OCI-LY1 (cell line): ENCODE data around the gene MRGPRX2.

Experiments
- H2AFZ ChIP-seq: fragments of 200-600 bp; sonication (generic), shearing (Covaris generic); 2 replicates; pipeline ENCODE4 v1.6.0; 2014; ENCODE audit warnings: antibody characterized with exemption, mild to moderate bottlenecking, low read length
- H3F3A ChIP-seq: fragments of 200-600 bp; sonication (generic), shearing (Covaris generic); 2 replicates; pipeline ENCODE4 v1.6.0; 2014; ENCODE audit warnings: mild to moderate bottlenecking, antibody characterized with exemption, low read length, moderate library complexity; ENCODE audit not compliant: insufficient read depth
- H3K27ac ChIP-seq: fragments of 200-600 bp; sonication (generic); 2 replicates; pipeline ENCODE4 v1.5.1; 2014; ENCODE audit warnings: low read length, mixed run types, mild to moderate bottlenecking, low read depth; ENCODE audit not compliant: poor library complexity, severe bottlenecking
- H3K27me3 ChIP-seq: fragments of 200-600 bp; sonication (generic); 2 replicates; pipeline ENCODE4 v1.6.0; 2014; ENCODE audit warnings: antibody characterized with exemption, mild to moderate bottlenecking, low read length, moderate library complexity; ENCODE audit not compliant: insufficient read depth
- H3K36me3 ChIP-seq: fragments of 200-600 bp; sonication (generic); 2 replicates; pipeline ENCODE4 v1.6.1; 2014; ENCODE audit warnings: mild to moderate bottlenecking, antibody characterized with exemption, low read length, moderate library complexity, mixed read lengths; ENCODE audit not compliant: insufficient read depth
- H3K4me1 ChIP-seq: fragments of 200-600 bp; sonication (generic); 2 replicates; pipeline ENCODE4 v1.5.1; 2014; ENCODE audit warnings: mild to moderate bottlenecking, low read length, moderate library complexity; ENCODE audit not compliant: insufficient read depth, severe bottlenecking
- H3K4me2 ChIP-seq: fragments of 200-600 bp; sonication (generic), shearing (Covaris generic); 2 replicates; pipeline ENCODE4 v1.6.1; 2014; ENCODE audit warnings: low read length
- H3K4me3 ChIP-seq: fragments of 200-600 bp; sonication (generic); 2 replicates; pipeline ENCODE4 v1.5.1; 2014; ENCODE audit warnings: low read length, low read depth, mild to moderate bottlenecking, mixed read lengths; ENCODE audit not compliant: poor library complexity, severe bottlenecking
- H3K79me2 ChIP-seq: fragments of 200-600 bp; shearing (Covaris generic); 2 replicates; pipeline ENCODE4 v1.6.1; 2016; ENCODE audit warnings: mixed run types, low read length, mixed read lengths; ENCODE audit not compliant: insufficient read depth
- H3K9ac ChIP-seq: fragments of 200-600 bp; sonication (generic), shearing (Covaris generic); 2 replicates; pipeline ENCODE4 v1.6.1; 2014; ENCODE audit warnings: mild to moderate bottlenecking, low read length, mixed read lengths
- H3K9me2 ChIP-seq: fragments of 200-600 bp; sonication (generic), shearing (Covaris generic); 2 replicates; pipeline ENCODE4 v1.6.1; 2014; ENCODE audit warnings: low read depth, mild to moderate bottlenecking, low read length, mixed read lengths
- H3K9me3 ChIP-seq: fragments of 200-600 bp; shearing (Covaris generic); 2 replicates; pipeline ENCODE4 v1.6.1; 2014; ENCODE audit warnings: low read length, mixed read lengths
- H4K20me1 ChIP-seq: fragments of 200-600 bp; sonication (generic), shearing (Covaris generic); 2 replicates; pipeline ENCODE4 v1.6.0; 2016; ENCODE audit warnings: mild to moderate bottlenecking, low read length; ENCODE audit not compliant: insufficient read depth
- EZH2 ChIP-seq: fragments of 200-600 bp; sonication (generic), shearing (Covaris generic); IDR thresholded peaks from 2 replicates; pipeline ENCODE4 v1.8.0; 2017; ENCODE audit warnings: borderline replicate concordance, mixed run types, mild to moderate bottlenecking, antibody characterized with exemption, low read length, moderate library complexity, mixed read lengths
- TF ChIP-seq, protein P1 (sequence below): fragments of 200-600 bp; sonication (generic), shearing (Covaris generic); IDR thresholded peaks from 2 replicates; pipeline ENCODE4 v1.5.1; 2017; ENCODE audit warnings: mild to moderate bottlenecking, antibody characterized with exemption, low read length, moderate library complexity, mixed read lengths

The MRGPRX2 gene

DNA sequence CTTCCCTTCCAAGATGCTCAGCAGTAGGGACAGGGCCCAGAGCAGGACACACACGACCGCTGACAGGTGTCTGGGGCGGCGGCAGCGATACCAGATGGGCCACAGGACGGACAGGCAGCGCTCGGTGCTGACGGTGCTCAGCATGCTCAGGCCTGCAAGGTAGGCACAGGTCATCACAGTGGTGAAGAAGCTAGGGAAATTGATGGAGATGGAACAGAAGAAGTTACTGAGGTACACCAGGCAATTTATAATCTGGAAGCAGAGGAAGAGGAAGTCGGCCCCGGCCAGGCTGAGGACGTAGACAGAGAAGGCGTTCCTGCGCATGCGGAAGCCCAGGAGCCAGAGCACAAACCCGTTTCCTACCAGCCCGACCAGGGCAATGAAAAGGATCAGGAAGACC is 4.6 kb downstream of the MRGPRX2 start:
- no peaks in the 10 kb centered on the region for H4K20me1 ChIP-seq
- H3K9me3 ChIP-seq, result no peaks in the 10 kb centered on the region
- no peak for TF ChIP-seq EZH2
- TF ChIP-seq, protein P1, sequence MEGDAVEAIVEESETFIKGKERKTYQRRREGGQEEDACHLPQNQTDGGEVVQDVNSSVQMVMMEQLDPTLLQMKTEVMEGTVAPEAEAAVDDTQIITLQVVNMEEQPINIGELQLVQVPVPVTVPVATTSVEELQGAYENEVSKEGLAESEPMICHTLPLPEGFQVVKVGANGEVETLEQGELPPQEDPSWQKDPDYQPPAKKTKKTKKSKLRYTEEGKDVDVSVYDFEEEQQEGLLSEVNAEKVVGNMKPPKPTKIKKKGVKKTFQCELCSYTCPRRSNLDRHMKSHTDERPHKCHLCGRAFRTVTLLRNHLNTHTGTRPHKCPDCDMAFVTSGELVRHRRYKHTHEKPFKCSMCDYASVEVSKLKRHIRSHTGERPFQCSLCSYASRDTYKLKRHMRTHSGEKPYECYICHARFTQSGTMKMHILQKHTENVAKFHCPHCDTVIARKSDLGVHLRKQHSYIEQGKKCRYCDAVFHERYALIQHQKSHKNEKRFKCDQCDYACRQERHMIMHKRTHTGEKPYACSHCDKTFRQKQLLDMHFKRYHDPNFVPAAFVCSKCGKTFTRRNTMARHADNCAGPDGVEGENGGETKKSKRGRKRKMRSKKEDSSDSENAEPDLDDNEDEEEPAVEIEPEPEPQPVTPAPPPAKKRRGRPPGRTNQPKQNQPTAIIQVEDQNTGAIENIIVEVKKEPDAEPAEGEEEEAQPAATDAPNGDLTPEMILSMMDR, result no peak
- H3F3A ChIP-seq, result no peaks in the 10 kb centered on the region
- no peak overlapping the region for H2AFZ ChIP-seq
- H3K79me2 ChIP-seq, result no peaks in the 10 kb centered on the region
- no peaks in the 10 kb centered on the region for H3K9me2 ChIP-seq
- H3K9ac ChIP-seq, result no peak overlapping the region
- H3K4me3 ChIP-seq, result no peak overlapping the region
- no peak overlapping the region for H3K27ac ChIP-seq
- H3K36me3 ChIP-seq, result no peaks in the 10 kb centered on the region
- no peaks in the 10 kb centered on the region for H3K27me3 ChIP-seq
- no peak overlapping the region for H3K4me2 ChIP-seq
- no peaks in the 10 kb centered on the region for H3K4me1 ChIP-seq

DNA sequence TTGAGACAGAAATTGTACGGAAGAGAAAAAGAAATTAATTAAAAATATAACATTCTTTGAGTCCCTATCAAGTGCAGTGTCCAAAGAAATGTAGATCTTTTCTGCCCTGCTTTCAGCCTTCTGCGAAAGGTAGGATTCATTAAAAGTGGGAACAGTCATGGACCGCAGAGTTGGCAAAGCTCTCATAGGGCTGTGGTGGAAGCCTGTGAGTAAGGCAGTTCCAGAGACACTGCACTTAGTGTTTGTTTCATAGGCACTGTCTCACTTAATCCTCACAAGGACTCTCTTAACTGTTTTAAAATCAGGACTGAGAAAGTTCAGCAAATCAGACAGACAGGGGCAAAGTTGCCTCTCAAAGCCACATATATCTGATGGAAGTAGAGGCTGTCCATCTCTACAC is 5.5 kb downstream of the MRGPRX2 start:
- Histone ChIP-seq H3K4me3 (no peak overlapping the region), H3K36me3 (no peaks in the 10 kb centered on the region), H3F3A (no peaks in the 10 kb centered on the region), H3K9me2 (no peaks in the 10 kb centered on the region), H3K9me3 (no peaks in the 10 kb centered on the region), H4K20me1 (no peaks in the 10 kb centered on the region), H3K9ac (no peak overlapping the region), H2AFZ (no peak overlapping the region), H3K27ac (no peak overlapping the region), H3K27me3 (no peaks in the 10 kb centered on the region), H3K4me1 (no peaks in the 10 kb centered on the region), H3K4me2 (no peak overlapping the region), H3K79me2 (no peaks in the 10 kb centered on the region)
- TF ChIP-seq, protein P1, result no peak
- TF ChIP-seq EZH2, result no peak

DNA sequence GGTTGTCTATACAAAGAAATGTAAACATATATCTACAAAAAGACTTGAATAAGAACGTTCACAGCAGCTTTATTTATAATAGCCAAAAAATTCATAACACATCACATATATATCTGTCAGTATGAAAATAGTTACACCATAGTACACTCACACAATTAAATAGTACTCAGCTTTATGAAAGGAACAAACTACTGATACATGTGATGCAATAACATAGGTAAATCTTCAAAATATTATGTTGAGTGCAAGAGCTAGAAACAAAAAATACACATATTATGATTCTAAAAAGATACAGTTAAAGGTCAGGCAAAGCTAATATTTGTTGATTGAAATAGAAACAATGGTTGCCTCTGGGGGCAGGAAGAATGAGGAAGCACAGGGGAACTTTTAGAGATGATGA is 6.6 kb downstream of the MRGPRX2 start:
- TF ChIP-seq, protein P1, result no peak
- no peak for TF ChIP-seq EZH2
- no peaks in the 10 kb centered on the region for H3K4me1 ChIP-seq
- no peaks in the 10 kb centered on the region for H3K27me3 ChIP-seq
- H3K9me3 ChIP-seq, result no peaks in the 10 kb centered on the region
- H3K79me2 ChIP-seq, result no peaks in the 10 kb centered on the region
- no peaks in the 10 kb centered on the region for H3K36me3 ChIP-seq
- no peaks in the 10 kb centered on the region for H4K20me1 ChIP-seq
- H3F3A ChIP-seq, result no peaks in the 10 kb centered on the region
- H2AFZ ChIP-seq, result no peak overlapping the region
- H3K9ac ChIP-seq, result no peak overlapping the region
- H3K27ac ChIP-seq, result no peak overlapping the region
- H3K4me2 ChIP-seq, result no peak overlapping the region
- no peak overlapping the region for H3K4me3 ChIP-seq
- H3K9me2 ChIP-seq, result no peaks in the 10 kb centered on the region
